ENCODE data around the gene KIAA0040.

Gene KIAA0040

DNA sequence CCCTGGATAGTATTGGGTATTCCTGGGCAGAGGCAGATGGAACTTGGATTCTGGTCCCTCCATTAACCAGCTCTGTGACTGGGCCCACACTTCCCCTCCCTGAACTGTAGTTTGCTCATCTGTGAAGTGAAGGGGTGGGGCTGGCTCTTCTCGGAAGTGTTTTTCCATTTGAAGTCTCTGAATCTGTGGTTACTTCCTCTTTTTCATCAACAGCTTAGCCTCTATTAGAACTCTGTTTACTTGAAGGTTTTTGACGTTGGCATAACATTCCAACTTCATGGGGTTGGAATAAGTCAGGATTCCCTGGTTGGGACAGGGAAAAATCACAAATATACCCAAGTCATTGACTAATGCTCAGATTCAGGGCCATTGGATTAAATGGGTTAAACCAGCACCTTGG lies 3.6 kb downstream of the KIAA0040 start (continued):
- no peak for TF ChIP-seq TOX (CRISPR knock-in tag; IDR thresholded peaks at IDR 0.05; ENCODE audit: borderline replicate concordance)
- no peak for TF ChIP-seq ESRRG (CRISPR knock-in tag; IDR thresholded peaks at IDR 0.05)
- no peak for TF ChIP-seq ISL1 (CRISPR knock-in tag; IDR thresholded peaks at IDR 0.05)
- TF ChIP-seq ZNF70 (CRISPR knock-in tag; IDR thresholded peaks at IDR 0.05), result no peak

DNA sequence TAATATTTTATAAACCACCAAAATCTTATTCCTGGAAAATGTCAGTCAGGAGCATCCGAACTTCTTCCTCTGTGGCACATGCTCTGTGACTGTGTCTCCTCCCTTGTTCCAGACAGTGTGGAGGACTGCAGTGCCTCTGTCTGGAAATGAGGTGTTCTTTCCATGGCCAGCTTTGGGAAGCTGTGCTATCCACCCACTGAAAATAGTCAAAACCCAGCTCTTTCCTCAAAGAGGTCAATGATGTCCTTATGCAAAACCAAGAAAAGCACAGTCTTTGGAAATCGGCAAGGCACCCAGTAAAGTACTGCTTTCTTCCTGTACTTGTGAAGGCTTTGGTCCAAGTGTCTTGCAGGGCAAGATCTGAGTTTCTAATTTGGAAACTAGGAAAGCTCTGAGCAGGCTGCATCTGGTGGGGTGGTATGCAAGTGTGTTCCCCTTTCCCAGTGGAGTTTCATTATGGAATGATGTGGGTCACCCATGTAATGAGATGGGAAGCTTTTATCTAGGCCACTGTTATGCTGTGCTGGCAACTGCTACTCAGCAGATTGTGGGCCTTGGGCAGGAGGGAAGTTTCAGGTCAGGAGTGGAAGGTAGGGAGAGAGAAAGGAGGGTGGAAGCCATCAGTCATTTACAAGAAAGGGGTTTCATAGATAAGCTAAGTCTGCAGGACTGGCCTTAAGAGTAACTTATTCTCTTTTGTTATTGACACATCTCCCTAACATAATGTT lies 6.0 kb downstream of the KIAA0040 start:
- no peak for ATAC-seq

DNA sequence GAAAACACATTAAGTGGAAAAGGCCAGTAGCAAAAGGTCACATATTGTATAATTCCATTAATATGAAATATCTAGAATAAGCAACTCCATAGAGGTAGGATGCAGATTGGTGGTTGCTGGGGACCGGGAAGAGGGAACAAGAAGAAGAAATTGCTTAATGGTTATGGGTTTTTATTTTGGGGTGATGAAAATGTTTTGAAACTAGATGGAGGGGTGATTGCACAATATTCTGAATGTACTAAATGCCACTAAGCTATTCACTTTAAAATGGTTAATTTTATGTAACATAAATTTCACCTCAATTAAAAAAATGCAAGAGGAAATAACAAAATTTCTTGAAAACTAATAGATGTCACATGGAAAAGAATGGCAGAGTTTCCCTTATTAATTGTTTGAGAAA lies 6.7 kb downstream of the KIAA0040 start:
- TF ChIP-seq, protein P1, sequence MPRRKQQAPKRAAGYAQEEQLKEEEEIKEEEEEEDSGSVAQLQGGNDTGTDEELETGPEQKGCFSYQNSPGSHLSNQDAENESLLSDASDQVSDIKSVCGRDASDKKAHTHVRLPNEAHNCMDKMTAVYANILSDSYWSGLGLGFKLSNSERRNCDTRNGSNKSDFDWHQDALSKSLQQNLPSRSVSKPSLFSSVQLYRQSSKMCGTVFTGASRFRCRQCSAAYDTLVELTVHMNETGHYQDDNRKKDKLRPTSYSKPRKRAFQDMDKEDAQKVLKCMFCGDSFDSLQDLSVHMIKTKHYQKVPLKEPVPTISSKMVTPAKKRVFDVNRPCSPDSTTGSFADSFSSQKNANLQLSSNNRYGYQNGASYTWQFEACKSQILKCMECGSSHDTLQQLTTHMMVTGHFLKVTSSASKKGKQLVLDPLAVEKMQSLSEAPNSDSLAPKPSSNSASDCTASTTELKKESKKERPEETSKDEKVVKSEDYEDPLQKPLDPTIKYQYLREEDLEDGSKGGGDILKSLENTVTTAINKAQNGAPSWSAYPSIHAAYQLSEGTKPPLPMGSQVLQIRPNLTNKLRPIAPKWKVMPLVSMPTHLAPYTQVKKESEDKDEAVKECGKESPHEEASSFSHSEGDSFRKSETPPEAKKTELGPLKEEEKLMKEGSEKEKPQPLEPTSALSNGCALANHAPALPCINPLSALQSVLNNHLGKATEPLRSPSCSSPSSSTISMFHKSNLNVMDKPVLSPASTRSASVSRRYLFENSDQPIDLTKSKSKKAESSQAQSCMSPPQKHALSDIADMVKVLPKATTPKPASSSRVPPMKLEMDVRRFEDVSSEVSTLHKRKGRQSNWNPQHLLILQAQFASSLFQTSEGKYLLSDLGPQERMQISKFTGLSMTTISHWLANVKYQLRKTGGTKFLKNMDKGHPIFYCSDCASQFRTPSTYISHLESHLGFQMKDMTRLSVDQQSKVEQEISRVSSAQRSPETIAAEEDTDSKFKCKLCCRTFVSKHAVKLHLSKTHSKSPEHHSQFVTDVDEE (CRISPR knock-in tag; IDR thresholded peaks at IDR 0.05), result no peak
- TF ChIP-seq BACH2 (CRISPR knock-in tag; IDR thresholded peaks at IDR 0.05; ENCODE audit: borderline replicate concordance), result no peak
- no peak for TF ChIP-seq RARB (CRISPR knock-in tag; IDR thresholded peaks at IDR 0.05)
- TF ChIP-seq CREB5 (CRISPR knock-in tag; IDR thresholded peaks at IDR 0.05; ENCODE audit: low read depth), result no peak
- TF ChIP-seq SNAI2 (CRISPR knock-in tag; IDR thresholded peaks at IDR 0.05), result no peak
- ATAC-seq, result no peak

More for the DNA sequence above, 6.0 kb downstream of the KIAA0040 start:
- TF ChIP-seq CREB5 (CRISPR knock-in tag; IDR thresholded peaks at IDR 0.05; ENCODE audit: low read depth), result no peak
- TF ChIP-seq ZNF565 (CRISPR knock-in tag; conservative IDR thresholded peaks at IDR 0.05; ENCODE audit: low read depth), result no peak

GRCh38 chr1:175183586-175183985 lies 9.0 kb downstream of the KIAA0040 start:
- ATAC-seq, result no peak
- TF ChIP-seq CSRNP3 (CRISPR knock-in tag; IDR thresholded peaks at IDR 0.05) (no peak), ZNF565 (CRISPR knock-in tag; conservative IDR thresholded peaks at IDR 0.05; ENCODE audit: low read depth) (no peak), ZFP3 (CRISPR knock-in tag; IDR thresholded peaks at IDR 0.05) (no peak), RARB (CRISPR knock-in tag; IDR thresholded peaks at IDR 0.05) (no peak), BACH2 (CRISPR knock-in tag; IDR thresholded peaks at IDR 0.05; ENCODE audit: borderline replicate concordance) (no peak), ZNF70 (CRISPR knock-in tag; IDR thresholded peaks at IDR 0.05) (no peak), TOX (CRISPR knock-in tag; IDR thresholded peaks at IDR 0.05; ENCODE audit: borderline replicate concordance) (no peak), PPARA (CRISPR knock-in tag; IDR thresholded peaks at IDR 0.05; ENCODE audit: borderline replicate concordance) (no peak), CSDC2 (CRISPR knock-in tag; IDR thresholded peaks at IDR 0.05) (no peak), ZFP30 (CRISPR knock-in tag; IDR thresholded peaks at IDR 0.05) (no peak)
- TF ChIP-seq, protein P2, sequence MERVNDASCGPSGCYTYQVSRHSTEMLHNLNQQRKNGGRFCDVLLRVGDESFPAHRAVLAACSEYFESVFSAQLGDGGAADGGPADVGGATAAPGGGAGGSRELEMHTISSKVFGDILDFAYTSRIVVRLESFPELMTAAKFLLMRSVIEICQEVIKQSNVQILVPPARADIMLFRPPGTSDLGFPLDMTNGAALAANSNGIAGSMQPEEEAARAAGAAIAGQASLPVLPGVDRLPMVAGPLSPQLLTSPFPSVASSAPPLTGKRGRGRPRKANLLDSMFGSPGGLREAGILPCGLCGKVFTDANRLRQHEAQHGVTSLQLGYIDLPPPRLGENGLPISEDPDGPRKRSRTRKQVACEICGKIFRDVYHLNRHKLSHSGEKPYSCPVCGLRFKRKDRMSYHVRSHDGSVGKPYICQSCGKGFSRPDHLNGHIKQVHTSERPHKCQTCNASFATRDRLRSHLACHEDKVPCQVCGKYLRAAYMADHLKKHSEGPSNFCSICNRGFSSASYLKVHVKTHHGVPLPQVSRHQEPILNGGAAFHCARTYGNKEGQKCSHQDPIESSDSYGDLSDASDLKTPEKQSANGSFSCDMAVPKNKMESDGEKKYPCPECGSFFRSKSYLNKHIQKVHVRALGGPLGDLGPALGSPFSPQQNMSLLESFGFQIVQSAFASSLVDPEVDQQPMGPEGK (CRISPR knock-in tag; IDR thresholded peaks at IDR 0.05; ENCODE audit: borderline replicate concordance), result no peak

DNA sequence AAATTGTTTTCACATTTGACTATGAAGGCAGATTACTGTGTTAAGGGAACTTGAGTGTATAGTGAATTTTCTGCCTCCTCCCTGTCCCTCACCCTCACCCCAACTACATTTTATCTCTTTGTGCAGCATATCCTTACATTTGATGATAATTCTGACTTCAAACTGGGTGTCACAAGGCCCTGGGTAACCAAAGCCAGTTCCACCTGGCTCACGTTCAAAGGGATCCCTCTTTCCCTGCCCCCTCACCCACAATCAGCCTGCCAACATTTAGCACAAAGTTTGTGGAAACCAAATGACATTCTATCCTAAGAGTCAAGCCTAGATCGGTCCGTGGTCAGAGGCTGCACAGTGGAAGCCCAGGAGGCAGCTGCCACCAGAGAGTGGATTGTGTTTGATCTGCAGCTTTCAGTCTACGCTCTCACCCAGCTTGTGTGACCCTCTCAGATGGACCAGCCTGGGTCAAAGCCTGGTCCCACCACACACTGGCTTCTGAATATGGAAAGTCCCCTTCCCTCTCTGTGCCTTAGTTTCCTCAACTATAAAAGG lies 10.3 kb downstream of the KIAA0040 start:
- ATAC-seq, result no peak
- TF ChIP-seq CSDC2 (CRISPR knock-in tag; IDR thresholded peaks at IDR 0.05) (no peak), ARNTL (CRISPR knock-in tag; IDR thresholded peaks at IDR 0.05; ENCODE audit: borderline replicate concordance, low read depth) (no peak), TOX (CRISPR knock-in tag; IDR thresholded peaks at IDR 0.05; ENCODE audit: borderline replicate concordance) (no peak), CSRNP3 (CRISPR knock-in tag; IDR thresholded peaks at IDR 0.05) (no peak), ZNF8 (CRISPR knock-in tag; IDR thresholded peaks at IDR 0.05) (no peak), PPARA (CRISPR knock-in tag; IDR thresholded peaks at IDR 0.05; ENCODE audit: borderline replicate concordance) (no peak), ZC3H10 (CRISPR knock-in tag; IDR thresholded peaks at IDR 0.05) (no peak), BACH2 (CRISPR knock-in tag; IDR thresholded peaks at IDR 0.05; ENCODE audit: borderline replicate concordance) (no peak), ZNF565 (CRISPR knock-in tag; conservative IDR thresholded peaks at IDR 0.05; ENCODE audit: low read depth) (no peak)
- TF ChIP-seq, protein P3, sequence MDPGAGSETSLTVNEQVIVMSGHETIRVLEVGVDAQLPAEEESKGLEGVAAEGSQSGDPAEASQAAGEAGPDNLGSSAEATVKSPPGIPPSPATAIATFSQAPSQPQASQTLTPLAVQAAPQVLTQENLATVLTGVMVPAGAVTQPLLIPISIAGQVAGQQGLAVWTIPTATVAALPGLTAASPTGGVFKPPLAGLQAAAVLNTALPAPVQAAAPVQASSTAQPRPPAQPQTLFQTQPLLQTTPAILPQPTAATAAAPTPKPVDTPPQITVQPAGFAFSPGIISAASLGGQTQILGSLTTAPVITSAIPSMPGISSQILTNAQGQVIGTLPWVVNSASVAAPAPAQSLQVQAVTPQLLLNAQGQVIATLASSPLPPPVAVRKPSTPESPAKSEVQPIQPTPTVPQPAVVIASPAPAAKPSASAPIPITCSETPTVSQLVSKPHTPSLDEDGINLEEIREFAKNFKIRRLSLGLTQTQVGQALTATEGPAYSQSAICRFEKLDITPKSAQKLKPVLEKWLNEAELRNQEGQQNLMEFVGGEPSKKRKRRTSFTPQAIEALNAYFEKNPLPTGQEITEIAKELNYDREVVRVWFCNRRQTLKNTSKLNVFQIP (CRISPR knock-in tag; IDR thresholded peaks at IDR 0.05; ENCODE audit: borderline replicate concordance, low read depth), result no peak
